ENCODE data around the gene CSAG1.
"Not testable (repeated sequence)": the region's sequence is repeated elsewhere in the genome, so short reads cannot be mapped to it uniquely, and the experiment has no call there.

The CSAG1 gene

GRCh38 chrX:152733261-152733975 lies at the start of gene CSAG1, which contains the start of gene MAGEA12:
CSAG1 (minus strand) TSS chrX:152733721; CDS start chrX:152732460, 1,261 bp downstream.
MAGEA12 (plus strand) TSS chrX:152733757; CDS start chrX:152736162, 2,405 bp downstream.
- intact Hi-C loops (cut with DNase I), result no loop called here
- DNase-seq, result peak in 1 of 10 donors; percentile 32

- intact Hi-C loops (cut with DNase I); DNase-seq: not testable (repeated sequence)
Observed at GRCh38 chrX:152769549-152770289, 36.2 kb upstream of the CSAG1 start, which contains the start of gene MAGEA6. MAGEA6 (minus strand) TSS chrX:152769689; CDS start chrX:152767650, 2,039 bp downstream.

GRCh38 chrX:152766562-152766961 lies 33.0 kb upstream of the CSAG1 start:
- peak in 2 of 10 donors; percentile 6 to 39 for DNase-seq
- intact Hi-C loops (cut with DNase I), result not testable (repeated sequence)

GRCh38 chrX:152761582-152761981 lies 28.1 kb upstream of the CSAG1 start:
- DNase-seq, result peak in 1 of 10 donors; percentile 3
- intact Hi-C loops (cut with DNase I), result not testable (repeated sequence)

- intact Hi-C loops (cut with DNase I); DNase-seq: not testable (repeated sequence)
Observed at GRCh38 chrX:152759544-152759943, 26.0 kb upstream of the CSAG1 start.

GRCh38 chrX:152758918-152759317 lies 25.4 kb upstream of the CSAG1 start, which contains the start of gene CSAG3:
CSAG3 (plus strand) TSS chrX:152759218.
- DNase-seq; intact Hi-C loops (cut with DNase I): not testable (repeated sequence)

GRCh38 chrX:152754871-152755270 lies 21.4 kb upstream of the CSAG1 start:
- intact Hi-C loops (cut with DNase I); DNase-seq: not testable (repeated sequence)

GRCh38 chrX:152753686-152754650 lies 20.4 kb upstream of the CSAG1 start, which contains the start of gene MAGEA2:
MAGEA2 (minus strand) TSS chrX:152753842; CDS start chrX:152751363, 2,479 bp downstream.
- intact Hi-C loops (cut with DNase I); DNase-seq: not testable (repeated sequence)

- intact Hi-C loops (cut with DNase I), result no loop called here
- DNase-seq, result no peak
Observed at GRCh38 chrX:152738560-152738959, 5.0 kb upstream of the CSAG1 start.

GRCh38 chrX:152736528-152736927 lies 3.0 kb upstream of the CSAG1 start:
- DNase-seq, result peak in 1 of 10 donors; percentile 44
- intact Hi-C loops (cut with DNase I), result not testable (repeated sequence)

- DNase-seq, result peak in 1 of 10 donors; percentile 68
- intact Hi-C loops (cut with DNase I), result no loop called here
Observed at GRCh38 chrX:152735860-152736511, 2.5 kb upstream of the CSAG1 start.

GRCh38 chrX:152735101-152735500 lies 1.6 kb upstream of the CSAG1 start:
- peak in 1 of 10 donors; percentile 2 for DNase-seq
- intact Hi-C loops (cut with DNase I), result no loop called here

GRCh38 chrX:152734143-152734858 lies 780 bp upstream of the CSAG1 start:
- peak in 2 of 10 donors; percentile 55 to 60 for DNase-seq
- intact Hi-C loops (cut with DNase I), result not testable (repeated sequence)

- DNase-seq, result peak in 1 of 10 donors; percentile 55
- intact Hi-C loops (cut with DNase I), result no loop called here
Observed at GRCh38 chrX:152725409-152725808, 8.1 kb downstream of the CSAG1 start.

- intact Hi-C loops (cut with DNase I); DNase-seq: not testable (repeated sequence)
Observed at GRCh38 chrX:152713815-152714787, 19.4 kb downstream of the CSAG1 start, which contains the start of gene MAGEA2B. MAGEA2B (plus strand) TSS chrX:152714628; CDS start chrX:152717107, 2,479 bp downstream.

GRCh38 chrX:152713195-152713594 lies 20.3 kb downstream of the CSAG1 start:
- intact Hi-C loops (cut with DNase I); DNase-seq: not testable (repeated sequence)

GRCh38 chrX:152709173-152709572 lies 24.3 kb downstream of the CSAG1 start, which contains the start of gene CSAG2:
CSAG2 (minus strand) TSS chrX:152709273; CDS start chrX:152709112, 161 bp downstream.
- DNase-seq; intact Hi-C loops (cut with DNase I): not testable (repeated sequence)

Measured in posterior cingulate gyrus (tissue), 11 donors.